Activated CD8-positive, alpha-beta memory T cell treated with anti-CD3 and anti-CD28 coated beads, Interleukin-2, amount 50 U/mL, for 1 hour (primary cell): ENCODE measurements around the gene NT5DC4.

ENCODE experiments used
- DNase-seq: peaks from one replicate; pipeline ENCODE4 v3.0.0-alpha.2; 2020; ENCODE audit errors: extremely low read depth

The NT5DC4 gene

DNA sequence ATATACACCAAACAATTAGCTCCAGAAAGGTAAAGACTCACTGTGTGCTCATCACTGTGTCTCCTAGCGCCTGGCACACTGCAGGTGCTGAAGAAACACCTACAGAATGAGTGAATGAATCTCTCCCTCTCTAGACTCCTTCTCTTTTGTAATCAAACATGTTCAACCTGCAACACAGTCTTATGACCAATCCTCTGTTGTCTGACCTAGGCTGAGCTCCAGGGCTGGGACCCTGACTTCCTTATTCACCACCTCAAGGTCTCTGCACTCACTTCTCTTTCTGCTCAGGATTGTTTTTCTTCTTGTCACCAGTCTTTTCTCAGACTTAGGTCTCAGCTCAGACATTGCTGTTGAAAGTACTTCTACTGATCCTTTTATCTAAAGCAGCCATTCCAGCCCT, 33.7 kb downstream of the NT5DC4 start:
- DNase-seq: no peak

DNA sequence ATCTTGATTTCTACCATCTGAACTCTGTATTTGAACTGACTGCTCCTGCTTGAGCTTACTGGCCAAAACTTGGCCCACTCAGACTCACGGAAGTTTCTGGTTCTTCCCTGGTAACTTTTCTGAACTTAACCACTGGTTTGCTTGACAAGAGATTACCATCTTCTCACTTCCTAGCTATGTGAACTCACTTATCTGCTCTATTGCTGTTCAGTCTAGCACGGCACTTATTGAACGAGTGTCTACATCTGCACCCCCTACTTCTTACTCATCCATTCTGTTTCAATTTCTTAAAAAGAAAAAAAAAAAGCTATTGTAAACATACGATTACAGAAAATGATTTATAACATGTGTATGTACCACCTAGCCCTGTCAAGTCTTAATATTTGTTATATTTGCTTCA, 34.6 kb downstream of the NT5DC4 start:
- no peak for DNase-seq

GRCh38 chr2:112756207-112756606, 35.4 kb downstream of the NT5DC4 start:
- DNase-seq: no peak

GRCh38 chr2:112757265-112757664, 36.4 kb downstream of the NT5DC4 start:
- DNase-seq: no peak

GRCh38 chr2:112758711-112759110, 37.9 kb downstream of the NT5DC4 start:
- no peak for DNase-seq

DNA sequence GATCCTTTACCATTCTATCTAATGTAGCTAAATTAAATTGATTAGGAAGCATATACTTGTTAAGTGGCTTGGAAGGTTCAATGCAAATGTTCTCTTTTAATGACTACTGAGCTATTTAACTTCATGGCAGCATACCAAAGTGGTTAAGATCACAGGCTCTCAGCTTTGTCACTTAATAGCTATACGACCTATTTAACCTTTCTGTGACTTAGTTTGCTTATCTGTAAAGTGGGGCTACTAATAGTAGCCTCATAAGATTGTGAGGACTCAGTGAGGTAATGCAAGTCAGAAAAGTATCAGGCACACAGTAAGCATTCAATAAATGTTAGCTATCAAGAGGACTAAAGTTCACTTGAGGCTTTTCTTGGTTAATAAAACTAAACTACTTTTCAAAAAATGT, 39.3 kb downstream of the NT5DC4 start:
- DNase-seq: no peak

DNA sequence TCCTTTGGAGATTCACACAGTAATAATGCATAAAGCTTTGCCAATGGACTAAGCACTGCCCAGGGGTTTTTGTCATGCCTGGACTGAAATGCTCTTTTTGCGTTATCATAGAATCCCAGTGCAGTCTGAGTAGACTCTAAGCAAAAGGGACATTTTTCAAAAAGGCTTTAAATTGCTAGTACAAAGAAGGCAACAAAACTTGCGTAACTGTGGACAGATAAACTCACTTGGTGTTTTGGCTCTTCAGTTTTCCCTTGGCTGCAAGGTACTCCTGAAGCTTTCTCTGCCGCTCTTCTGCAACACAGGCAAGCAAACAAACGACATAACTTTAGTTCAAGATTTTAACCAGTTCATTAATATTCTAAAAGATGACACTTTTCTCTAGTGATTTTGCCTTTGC, 41.5 kb downstream of the NT5DC4 start:
- DNase-seq: no peak

GRCh38 chr2:112764071-112765044, 43.5 kb downstream of the NT5DC4 start, which contains the start of gene CKAP2L:
TSS of gene CKAP2L (minus strand) at chr2:112764609. CDS start at chr2:112764598, 11 bp downstream.
- peak; percentile 89 for DNase-seq

- DNase-seq: no peak
Measured at GRCh38 chr2:112765251-112765650, 44.4 kb downstream of the NT5DC4 start.

DNA sequence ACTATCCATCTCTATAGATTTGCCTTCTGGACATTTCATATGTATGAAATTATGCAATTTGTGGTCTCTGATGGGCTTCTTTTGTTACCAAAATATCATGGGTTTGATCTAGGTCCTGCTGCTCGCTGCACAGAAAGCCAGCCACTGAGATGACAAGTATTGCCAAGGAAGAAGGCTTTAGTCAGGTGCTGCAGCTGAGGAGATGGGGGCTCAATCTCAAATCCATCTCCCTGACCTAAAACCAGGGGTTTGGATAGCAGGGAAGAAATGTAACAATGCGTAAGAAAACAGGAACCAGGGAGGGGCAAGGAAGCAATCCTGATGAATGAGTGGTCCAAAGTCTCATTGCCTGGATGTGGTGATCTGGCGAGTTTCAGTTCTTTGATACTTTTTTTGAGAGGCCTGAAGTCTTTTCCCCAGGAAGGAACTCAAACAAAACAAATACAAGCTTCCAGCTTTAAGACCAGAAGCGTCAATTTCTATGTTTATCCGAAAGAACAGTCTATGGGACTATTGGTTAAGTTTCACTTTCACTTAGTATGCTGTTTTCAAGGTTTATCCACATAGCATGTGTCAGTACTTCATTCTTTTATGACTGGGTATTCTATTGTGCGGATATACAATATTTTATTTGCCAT, 47.0 kb downstream of the NT5DC4 start:
- no peak for DNase-seq

- DNase-seq: no peak
Measured at GRCh38 chr2:112768432-112768831, 47.6 kb downstream of the NT5DC4 start.

GRCh38 chr2:112772322-112772721, 51.5 kb downstream of the NT5DC4 start:
- DNase-seq: no peak

- no peak for DNase-seq
Measured at GRCh38 chr2:112772911-112773475, 52.2 kb downstream of the NT5DC4 start.

GRCh38 chr2:112773556-112773955, 52.7 kb downstream of the NT5DC4 start:
- no peak for DNase-seq

DNA sequence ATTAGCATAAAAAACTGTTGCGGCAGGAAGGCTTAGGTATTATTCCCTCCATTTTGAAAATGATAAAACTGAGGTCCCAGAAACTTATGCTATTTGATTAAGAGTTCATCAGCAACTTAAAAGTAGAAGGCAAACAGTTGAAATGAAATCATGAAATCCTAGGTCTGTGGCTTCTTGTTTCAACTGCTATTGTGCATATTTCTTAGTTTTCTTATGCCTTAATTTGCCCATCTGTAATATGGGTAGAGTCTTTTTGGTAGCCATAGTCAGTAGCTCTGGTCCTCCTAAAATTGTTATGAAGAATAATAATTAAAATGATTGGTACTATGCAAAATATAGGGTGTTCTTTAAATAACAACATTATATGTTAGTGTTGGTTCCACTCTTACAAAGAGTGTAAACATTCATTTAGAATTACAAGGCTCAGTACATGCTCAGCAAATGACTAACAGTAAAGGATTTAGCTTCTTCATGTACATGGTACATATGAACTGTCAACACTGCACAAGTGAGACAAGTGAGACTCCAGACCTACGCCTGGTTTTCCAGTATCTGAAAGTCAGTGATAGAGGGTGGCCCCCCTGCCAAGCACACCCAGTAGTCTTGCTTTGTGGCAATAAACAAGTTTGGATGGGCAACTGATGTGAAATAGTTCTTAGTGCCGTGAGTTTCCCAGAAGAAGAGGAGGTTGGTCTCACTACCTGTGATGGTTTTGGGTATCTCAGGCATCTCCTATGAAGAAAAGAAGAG, 53.9 kb downstream of the NT5DC4 start:
- no peak for DNase-seq

GRCh38 chr2:112776113-112776512, 55.3 kb downstream of the NT5DC4 start:
- no peak for DNase-seq

GRCh38 chr2:112777036-112777435, 56.2 kb downstream of the NT5DC4 start:
- DNase-seq: no peak

DNA sequence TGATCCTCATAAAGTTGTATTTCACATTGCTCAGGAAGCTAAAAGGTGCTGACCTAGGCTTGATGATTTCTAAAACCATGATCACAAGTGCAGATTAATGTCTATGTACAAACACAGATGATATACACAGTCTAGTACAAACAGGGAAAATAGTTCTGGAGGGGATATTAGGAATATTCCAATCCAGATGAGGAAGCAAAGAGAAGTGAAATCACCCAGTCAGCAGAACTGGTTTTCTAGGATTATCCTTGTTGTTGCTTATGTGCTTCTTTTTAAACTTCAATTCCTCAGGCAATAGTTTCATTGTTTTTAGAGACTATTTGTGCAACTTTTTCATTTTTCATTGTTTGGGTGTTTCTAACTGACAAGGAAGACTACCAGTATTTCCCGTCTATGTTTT, 58.8 kb downstream of the NT5DC4 start:
- no peak for DNase-seq

GRCh38 chr2:112782234-112782799, 61.5 kb downstream of the NT5DC4 start:
- no peak for DNase-seq

- DNase-seq: no peak
Measured at GRCh38 chr2:112783187-112783714, 62.4 kb downstream of the NT5DC4 start.
